ENCODE results near the gene EHMT2.
"Not testable (repeated sequence)": the region's sequence is repeated elsewhere in the genome, so short reads cannot be mapped to it uniquely, and the experiment has no call there.

The EHMT2 gene

DNA sequence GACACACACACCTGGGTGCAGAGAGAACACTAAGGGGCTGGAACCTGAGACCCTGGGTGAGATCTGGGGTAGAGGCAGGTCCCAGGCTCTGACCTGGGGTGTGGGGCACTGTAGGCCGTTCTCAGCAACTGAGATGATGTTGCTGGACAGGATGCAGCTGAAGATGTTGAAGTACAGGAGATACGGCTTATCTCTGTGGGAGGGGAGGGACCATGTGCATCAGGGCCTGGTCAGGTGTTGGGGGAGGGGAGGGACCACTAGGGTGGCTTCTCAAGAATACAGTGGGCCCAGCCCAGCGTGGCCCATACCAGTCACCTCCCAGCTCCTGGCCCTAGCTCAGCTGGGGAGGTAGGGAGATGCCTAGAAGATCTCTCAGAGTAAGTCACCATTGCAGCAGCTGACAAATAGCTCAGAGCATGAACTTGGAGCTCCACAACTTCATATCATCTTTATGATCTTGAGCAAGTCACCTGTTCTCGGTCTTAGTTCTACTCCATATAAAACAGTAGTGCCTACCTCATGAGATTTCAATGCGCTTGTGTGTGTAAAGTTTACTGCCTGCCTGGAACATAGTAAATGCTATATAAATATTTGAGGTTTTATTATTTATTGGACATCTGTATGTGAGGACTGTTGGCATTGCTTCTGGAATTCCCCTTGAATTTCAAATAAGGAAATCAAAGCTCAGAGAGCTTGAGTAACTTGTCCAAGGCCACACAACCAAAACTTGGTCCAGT lies 22.5 kb downstream of the EHMT2 start:
- TF ChIP-seq, protein P1, sequence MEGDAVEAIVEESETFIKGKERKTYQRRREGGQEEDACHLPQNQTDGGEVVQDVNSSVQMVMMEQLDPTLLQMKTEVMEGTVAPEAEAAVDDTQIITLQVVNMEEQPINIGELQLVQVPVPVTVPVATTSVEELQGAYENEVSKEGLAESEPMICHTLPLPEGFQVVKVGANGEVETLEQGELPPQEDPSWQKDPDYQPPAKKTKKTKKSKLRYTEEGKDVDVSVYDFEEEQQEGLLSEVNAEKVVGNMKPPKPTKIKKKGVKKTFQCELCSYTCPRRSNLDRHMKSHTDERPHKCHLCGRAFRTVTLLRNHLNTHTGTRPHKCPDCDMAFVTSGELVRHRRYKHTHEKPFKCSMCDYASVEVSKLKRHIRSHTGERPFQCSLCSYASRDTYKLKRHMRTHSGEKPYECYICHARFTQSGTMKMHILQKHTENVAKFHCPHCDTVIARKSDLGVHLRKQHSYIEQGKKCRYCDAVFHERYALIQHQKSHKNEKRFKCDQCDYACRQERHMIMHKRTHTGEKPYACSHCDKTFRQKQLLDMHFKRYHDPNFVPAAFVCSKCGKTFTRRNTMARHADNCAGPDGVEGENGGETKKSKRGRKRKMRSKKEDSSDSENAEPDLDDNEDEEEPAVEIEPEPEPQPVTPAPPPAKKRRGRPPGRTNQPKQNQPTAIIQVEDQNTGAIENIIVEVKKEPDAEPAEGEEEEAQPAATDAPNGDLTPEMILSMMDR (IDR thresholded peaks at IDR 0.05; ENCODE audit: low read depth, low read length) = no peak
- DNase-seq (ENCODE audit: extremely low read depth, low read depth) = no peak

DNA sequence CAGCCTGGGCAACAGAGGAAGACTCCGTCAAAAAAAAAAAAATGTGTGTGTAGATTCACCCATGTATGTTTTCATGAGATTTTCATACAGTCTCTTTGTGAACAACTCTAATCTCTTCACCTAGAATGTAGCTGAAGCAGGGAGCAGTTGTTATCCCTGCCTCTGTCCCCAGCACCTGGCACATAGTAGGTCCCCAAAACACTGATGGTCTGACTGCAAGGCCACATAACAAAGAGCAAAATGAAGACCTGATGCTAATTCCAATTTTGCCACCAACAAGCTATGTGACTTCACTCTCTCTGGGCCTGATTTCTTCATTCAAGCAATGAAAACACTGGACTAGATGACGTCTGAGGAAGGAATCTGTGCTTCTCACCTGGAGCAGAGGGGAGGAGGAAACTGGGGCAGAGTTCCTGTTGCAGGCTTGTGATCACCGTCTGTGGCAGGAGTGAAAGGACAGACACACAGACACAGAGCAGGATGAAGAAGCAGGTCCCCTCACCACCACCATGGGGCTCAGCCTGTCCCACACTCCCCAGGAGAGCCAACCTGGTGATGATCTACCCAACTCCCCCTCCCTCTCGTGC lies 23.3 kb downstream of the EHMT2 start:
- DNase-seq (ENCODE audit: extremely low read depth, low read depth) = no peak
- TF ChIP-seq, protein P1 (IDR thresholded peaks at IDR 0.05; ENCODE audit: low read depth, low read length) = no peak

DNA sequence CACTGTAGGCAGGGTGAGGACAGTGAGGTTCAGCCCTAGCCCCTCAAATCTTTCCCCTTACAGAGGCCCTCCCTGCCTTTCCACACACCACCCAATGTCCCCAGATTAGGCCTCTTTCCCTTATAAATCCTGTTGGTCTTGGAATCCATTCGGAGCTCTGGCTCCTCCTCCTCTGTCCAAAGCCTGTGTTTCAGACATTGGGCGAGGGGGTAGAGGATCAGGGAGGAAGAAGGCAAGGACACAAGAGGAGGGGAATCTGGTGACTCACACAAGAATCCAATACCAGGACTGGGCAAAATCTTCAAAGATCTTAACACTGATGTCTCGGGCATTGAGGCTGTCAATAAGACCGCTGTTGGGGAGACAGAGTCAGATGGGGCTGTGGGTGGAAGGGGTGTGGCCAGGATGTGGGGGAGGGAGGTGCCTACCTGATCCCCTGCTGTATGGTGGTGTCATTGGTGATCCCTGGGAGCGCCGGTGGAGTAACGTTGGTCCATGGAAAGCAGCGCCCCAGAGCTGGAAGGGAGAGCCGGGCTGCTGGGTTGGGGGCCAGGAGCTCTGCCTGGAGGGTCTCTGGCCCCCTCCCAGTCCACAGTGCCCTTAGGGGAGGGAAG lies 26.3 kb downstream of the EHMT2 start:
- DNase-seq (ENCODE audit: extremely low read depth, low read depth) = no peak

DNA sequence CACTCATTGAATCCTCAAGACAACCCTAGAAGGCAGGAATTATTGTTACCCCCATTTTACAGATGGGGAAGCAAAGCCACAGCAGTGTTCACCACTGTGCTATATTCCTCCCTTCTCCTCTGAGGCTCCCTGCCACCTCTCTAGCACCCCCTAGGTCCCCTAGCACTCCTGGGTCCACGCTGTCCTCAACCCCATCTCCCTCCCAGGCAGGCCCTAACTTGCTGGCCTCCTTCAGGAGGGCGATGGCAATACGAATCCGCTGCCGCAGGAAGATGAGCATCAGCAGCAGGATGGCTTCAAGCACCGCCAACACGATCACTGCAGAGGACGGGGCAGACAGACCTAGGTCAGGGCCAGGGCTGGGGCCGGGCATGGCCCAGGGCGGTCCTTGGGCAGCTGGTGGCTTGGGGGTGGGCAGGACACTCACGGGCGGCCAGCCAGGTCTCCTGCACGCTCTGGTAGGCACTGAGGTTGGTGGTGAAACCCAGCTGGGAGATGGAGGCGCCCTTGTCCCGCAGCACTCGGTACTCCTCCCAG lies 27.0 kb downstream of the EHMT2 start:
- TF ChIP-seq, protein P1 (IDR thresholded peaks at IDR 0.05; ENCODE audit: low read depth, low read length) = no peak
- no peak for DNase-seq (ENCODE audit: extremely low read depth, low read depth)

More for the DNA sequence above, 26.3 kb downstream of the EHMT2 start:
- TF ChIP-seq, protein P1 (IDR thresholded peaks at IDR 0.05; ENCODE audit: low read depth, low read length) = no peak

DNA sequence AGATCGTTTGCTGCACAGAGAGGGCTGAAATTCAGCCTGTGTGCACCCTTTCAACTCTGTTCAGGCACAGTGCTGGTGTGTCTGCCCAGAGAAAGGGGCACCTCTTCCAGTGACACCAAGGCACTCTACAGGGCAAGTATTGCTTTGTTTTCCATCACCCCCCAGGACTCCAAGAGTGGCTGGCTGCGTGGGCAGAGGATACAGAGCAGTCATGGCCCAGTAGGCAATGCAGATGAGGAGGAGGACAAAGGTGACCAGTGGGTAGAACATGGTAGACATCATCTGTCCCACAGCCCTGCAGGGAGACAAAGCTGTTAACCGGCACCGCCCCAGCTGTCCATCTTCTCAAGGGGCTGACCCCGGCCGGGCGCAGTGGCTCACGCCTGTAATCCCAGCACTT lies 28.2 kb downstream of the EHMT2 start:
- DNase-seq (ENCODE audit: extremely low read depth, low read depth) = no peak
- TF ChIP-seq, protein P1 (IDR thresholded peaks at IDR 0.05; ENCODE audit: low read depth, low read length) = no peak

DNA sequence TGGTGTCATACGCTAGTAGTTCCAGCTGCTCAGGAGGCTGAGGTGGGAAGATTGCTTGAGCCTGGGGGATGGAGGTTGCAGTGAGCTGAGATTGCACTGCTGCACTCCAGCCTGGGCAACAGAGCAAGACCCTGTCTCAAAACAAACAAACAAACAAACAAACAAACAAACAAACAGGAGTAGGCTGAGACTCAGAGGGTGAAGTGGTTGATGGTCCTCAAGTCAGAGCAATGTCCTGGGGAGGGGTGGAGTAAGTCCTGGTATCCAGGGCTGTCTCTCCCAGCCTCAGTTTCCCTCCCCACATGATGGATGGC lies 28.9 kb downstream of the EHMT2 start:
- not testable (repeated sequence) for DNase-seq (ENCODE audit: extremely low read depth, low read depth)

DNA sequence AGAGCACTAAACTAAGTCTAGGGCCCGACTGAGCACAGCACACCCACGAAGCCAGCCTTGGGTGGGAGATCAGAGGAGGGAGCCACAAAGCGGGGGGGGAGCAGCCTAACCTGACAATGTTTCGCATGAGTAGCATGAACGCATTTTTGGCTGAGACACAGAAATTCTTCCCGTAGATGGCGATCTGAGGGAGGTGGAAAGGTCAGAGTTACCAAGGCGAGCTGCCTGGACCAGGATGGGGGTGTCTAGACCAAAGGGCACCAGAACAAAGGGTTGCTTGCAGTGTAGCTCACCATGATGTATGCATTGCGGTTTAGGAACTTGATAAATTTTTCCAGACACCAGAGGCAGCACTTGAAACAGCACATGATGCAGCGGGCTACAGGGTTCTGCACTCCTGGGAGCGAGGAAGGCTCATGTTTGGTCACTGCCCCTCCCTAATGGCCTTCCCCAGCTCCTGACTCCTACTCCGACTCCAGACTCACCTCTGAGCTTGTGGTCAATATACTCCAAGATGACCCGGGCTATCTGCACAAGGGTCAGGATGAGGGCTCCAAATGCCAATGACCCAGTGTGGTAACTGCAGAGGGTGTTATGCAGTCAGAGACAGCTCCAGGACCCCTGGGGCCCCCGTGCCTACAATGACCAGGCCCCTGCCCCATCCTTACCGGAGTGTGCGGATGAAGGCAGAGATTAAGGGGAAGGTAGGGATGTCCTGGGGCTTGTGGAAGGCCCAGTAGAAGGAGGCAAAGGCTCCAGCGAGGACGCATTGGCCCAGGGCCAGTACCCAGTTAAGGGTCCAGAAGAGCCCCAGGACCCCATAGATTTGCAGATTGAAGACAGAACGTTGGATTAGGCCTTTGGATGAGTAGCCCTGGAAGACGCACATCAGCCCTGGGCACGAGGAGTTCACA lies 32.0 kb downstream of the EHMT2 start:
- no peak for DNase-seq (ENCODE audit: extremely low read depth, low read depth)
- TF ChIP-seq, protein P1 (IDR thresholded peaks at IDR 0.05; ENCODE audit: low read depth, low read length) = no peak
